NK-92 treated with Interleukin-12 subunit alpha and Interleukin-12 subunit beta, amount 100 ng/mL, for 24 hours (cell line): ENCODE measurements around the gene GMDS.

Experiments
- DNase-seq: peaks from one replicate; lab custom pipeline; 2025; lab: John Stamatoyannopoulos, UW

Gene GMDS

GRCh38 chr6:2178125-2178524 lies 67.3 kb downstream of the GMDS start:
- DNase-seq = no peak

GRCh38 chr6:2175825-2176224 lies 69.6 kb downstream of the GMDS start:
- no peak for DNase-seq

DNA sequence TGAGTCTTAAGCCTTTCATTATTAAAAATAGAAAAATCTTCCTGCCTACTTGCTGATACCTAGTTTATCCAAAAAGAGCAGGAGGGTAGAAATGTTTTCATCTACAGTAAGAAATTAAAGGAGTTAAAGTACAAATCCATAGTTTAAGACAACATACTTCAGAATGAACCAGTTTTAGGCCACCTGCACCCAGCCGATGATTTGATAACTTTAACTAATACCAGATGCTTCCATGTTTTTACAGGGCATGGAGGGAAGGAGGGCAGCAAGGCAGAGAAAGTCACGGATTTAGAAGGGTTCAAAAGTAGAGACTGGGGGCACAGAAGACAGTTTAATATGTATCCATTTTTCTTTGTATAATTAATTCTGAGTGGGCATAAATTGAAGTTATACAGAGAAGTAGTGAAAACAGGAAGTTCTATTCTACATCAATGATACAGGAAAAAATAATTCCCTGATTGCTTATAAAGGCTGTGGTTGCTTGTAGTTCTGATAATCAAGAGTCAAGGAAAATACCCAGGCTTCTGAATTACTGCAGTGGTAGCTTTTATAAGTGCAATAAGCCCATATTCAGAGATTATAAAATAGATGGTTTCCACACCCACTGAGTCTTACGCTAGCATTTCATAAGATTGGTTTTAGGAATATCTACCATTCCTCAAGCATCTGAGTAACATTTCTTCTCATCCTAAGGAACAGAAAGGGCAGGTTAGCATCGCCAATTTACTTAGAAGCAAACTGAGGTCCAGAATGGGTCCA lies 72.0 kb downstream of the GMDS start:
- no peak for DNase-seq

- no peak for DNase-seq
These were observed 73.7 kb downstream of the GMDS start for GRCh38 chr6:2171728-2172127.

DNA sequence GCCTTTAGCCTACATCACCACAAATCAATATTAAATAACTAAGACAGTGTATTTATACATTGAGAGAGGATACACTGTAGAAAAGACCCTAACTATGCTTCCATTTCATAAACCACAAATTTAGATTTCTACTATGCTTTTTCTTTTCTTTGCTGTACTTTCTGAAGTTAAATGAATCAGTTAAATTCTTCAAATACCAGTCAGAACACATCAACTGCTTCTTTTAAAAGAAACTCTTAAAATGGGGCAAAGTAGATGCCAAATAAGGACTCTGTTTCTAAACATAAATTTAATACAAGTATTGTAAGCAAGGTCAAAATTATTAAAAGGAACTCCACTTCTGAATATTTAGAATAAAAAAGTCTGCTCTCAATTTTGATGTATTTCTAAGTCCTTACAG lies 76.9 kb downstream of the GMDS start:
- no peak for DNase-seq

- DNase-seq = no peak
These were observed 78.7 kb downstream of the GMDS start for GRCh38 chr6:2166717-2167116.

GRCh38 chr6:2165286-2165685 lies 80.1 kb downstream of the GMDS start:
- DNase-seq = no peak

DNA sequence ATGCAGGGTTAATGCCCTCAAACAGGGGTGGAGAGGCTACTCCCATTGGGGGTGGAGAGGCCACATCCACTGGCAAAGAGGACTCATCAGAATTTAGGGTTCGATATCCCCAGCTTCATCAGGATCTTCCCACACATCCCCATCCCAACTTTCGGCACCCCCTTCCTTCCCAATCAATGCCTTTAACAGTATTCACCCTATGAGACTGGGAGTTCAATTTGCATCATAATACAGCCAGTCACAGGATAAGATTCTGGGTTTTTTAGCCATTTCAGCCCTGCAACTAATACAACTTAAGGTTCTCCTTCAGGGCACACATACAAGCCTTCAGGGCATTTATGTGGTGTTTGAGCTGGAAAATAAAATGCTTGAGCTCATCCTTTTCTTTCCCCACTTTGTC lies 80.9 kb downstream of the GMDS start:
- no peak for DNase-seq

DNA sequence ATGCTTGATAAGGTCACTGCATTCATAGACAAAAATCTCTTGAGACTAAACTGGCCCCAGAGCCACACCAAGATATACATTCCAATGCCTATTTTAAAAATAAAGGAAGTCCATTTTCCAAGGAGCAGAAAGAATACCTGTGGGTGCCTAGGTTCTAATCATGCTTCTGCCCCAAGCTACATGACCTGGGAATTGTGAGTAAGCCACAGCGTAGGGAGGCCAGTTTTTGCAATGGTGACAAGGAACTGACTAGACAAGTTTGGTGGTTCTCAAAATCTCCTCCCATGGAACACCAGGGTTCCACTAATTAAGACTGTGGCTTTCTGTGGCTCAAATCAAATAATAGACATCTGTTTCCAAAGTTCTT lies 83.3 kb downstream of the GMDS start:
- DNase-seq = no peak

GRCh38 chr6:2158596-2159271 lies 86.7 kb downstream of the GMDS start:
- DNase-seq = no peak

DNA sequence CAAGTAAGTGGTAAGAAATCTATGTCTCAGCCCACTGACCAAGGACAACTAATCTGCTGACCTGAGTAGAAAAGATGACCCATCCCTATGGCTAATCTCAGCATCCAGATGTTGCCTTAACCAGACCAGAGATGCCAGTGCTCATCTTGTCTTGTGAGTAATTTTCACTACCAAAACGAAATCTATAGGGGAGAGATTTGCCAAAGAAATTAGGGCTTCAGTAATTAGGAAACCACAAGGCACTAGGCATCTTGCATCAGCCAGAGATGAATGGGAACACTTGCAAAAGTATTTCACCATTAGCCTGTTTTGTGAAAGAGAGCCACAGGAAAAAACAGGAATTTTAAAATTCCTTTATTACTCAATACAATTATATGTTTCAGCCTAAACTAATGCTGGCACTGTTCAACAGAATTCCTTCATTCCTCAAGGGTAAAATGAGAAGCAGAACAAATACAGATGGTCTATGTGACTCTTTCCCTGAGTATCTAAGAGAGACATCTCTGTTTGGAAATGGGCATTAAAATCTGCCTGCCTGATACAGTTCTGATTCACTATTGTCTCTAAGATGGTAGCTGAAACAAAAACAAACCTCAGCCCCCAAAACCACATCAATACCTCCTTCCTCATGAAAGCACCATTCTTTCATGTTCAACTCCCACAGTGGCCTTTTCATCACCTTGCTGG lies 87.8 kb downstream of the GMDS start:
- no peak for DNase-seq

DNA sequence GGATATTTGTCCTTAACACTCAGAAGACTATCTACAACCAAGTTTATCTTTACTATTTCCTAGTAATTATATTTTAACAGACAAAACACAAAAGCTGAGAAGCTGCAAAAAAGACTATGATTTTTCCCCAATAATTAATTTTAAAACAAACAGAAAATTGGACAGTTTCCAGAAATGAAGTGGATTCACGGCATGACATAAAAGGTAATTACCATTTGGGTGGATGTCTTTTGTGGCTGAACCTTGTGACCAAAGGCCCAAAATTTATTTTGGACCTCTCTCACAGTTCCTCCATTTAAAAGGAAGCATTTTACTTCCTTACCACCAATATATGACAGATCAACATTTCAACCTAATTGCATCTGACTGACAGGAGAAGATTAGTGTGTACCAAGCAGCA lies 90.2 kb downstream of the GMDS start:
- no peak for DNase-seq

- DNase-seq = no peak
These were observed 95.9 kb downstream of the GMDS start for GRCh38 chr6:2149361-2150006.

DNA sequence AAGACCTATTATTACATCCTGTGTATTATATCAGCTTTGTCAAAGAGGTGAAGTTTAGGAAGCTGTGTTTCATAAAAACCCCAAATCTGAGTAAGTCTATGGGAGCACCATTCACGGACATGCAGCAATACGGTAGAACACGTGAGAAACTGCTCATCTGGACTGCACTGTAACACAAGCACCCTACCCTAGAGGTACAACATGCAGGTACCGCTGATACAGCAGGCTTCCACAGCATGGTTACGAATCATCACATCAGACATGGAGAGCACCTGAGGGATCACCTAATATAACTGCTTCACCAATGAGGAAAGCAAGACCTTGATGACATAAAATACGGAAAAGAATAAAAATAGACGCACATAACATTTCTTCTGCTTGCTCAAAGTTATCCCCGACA lies 96.7 kb downstream of the GMDS start:
- DNase-seq = no peak

DNA sequence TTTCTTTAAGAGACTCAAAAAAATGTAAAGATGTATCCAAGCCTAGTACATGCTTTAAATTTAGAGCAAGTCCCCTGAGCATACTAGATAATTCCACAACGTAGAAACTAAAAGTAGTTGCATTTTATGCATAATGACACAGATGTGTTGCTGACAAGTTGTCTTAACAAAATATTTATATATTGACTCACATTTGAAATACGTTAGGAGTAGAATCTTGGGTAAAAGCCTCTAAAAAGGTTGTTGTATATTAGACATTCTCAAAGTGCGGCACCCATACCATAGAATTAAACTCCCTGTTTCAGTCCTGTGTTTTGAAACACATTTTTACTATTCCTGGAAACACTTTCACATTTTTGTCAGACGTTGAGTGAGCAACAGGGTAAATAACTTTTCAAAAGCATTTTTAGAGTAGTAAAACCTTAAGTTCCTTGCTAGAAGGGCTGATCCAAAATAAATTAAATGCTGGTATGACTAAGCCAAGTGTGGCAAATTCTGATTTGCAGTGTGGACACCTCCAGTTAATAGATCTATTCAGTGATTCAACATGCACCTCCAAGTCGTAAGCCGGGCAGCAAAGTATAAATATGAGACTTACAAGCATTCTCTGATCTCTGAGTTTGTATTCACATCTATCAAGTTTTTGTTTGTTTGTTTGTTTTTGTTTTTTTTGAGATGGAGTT lies 97.5 kb downstream of the GMDS start:
- DNase-seq = no peak

GRCh38 chr6:2147261-2147660 lies 98.1 kb downstream of the GMDS start:
- DNase-seq = no peak

- DNase-seq = no peak
These were observed 101.2 kb downstream of the GMDS start for GRCh38 chr6:2144210-2144609.

- DNase-seq = no peak
These were observed 103.6 kb downstream of the GMDS start for GRCh38 chr6:2141644-2142290.

DNA sequence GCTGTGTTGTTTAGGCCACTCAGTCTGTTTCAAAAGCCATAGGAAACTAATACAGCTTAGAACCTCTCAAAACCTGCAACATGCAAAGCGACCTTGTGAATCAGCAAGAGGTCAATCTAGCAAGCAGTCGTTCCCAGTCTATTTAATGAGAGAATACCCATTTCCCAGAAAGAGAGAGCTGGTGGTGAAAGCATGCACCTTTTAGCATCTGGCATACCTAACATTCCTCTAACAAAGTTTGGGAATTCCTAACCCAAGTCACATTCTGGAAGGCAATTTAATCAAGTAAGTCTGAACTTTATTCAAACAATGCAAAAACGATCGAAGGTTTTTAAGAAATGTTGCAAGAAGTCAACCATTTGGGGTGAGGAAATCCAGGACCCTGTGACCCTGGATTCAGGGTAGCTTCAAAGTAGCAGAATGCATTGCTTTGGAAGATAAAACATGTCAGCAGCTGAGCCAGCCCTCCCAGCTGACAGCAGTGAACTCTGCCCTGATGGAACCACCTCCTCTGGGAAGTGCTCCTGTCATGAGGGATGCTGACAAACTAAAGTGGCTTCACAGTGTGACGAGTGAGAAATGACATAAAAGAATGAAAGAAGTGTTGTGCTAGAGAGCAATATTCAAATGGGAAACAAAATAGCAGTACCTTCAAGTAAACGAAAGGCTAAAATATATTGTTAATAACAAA lies 104.8 kb downstream of the GMDS start:
- no peak for DNase-seq

DNA sequence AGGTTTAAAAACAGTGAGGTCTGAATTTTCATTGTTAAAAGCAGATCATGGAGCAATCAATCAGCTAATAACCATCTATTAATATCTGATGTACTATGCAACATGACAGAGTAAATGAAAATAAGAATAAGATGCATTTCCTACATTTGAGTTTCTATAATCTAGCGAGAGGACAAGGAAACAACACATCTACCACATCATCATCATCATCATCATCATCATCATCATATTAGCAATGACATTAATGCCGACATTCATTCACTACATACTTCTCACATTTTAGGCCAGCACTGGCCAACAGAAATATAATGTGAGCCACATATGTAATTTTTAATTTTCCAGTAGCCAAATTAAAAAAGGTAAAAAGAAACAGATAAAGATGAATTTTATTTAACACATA lies 110.0 kb downstream of the GMDS start:
- DNase-seq = no peak

DNA sequence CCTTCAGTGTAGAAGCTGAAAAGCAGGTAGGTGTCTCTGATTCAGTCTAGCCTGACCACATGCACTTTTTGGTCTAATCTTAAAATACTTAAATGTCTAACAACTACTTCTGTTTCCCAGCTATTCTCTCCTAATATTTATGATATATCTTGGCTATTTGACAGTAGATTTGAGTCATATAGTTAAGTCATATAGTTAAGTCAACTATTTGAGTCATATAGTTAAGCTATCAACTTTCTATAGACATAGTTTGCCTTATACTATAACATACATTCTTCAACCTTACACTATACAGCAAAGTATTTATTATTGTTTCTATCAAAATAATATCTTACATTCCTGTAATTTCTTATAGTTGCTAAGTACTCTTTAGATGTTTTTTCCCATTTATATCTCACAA lies 110.9 kb downstream of the GMDS start:
- no peak for DNase-seq
